CD4-positive, alpha-beta T cell (primary cell): Measurements from ENCODE around the gene SORCS2. TPM values are rescaled to one million over a fixed set of nuclear protein-coding genes. Genes with fewer than 3 reads are reported as not detected.

Experiments
- ATAC-seq: fragments of 200-7000 bp; cut with Tn5 transposase; one replicate; pipeline ENCODE4 v1.10.0; 2022; ENCODE audit warnings: mild to moderate bottlenecking; ENCODE audit not compliant: poor library complexity
- CTCF ChIA-PET: fragments of 350-600 bp; sonication (Branson Sonifier 250); formaldehyde crosslinking; loops from one replicate; lab custom pipeline; 2021; ENCODE audit warnings: antibody characterized with exemption, inconsistent platforms; lab: Charles Lee
- POLR2A ChIA-PET: fragments of 350-600 bp; sonication (Branson Sonifier 250); formaldehyde crosslinking; loops from one replicate; lab custom pipeline; 2021; ENCODE audit warnings: antibody characterized with exemption, inconsistent platforms; lab: Charles Lee
- DNase-seq, 14 experiments: peaks; one replicate each; pipeline ENCODE4 v3.0.0-alpha.2; 2013 to 2020; ENCODE audit warnings: mixed read lengths in 2 of 14
- H3K27ac ChIP-seq, 2 donors: one replicate each; pipeline versions ENCODE4 v1.5.1 to v1.7.0; 2013; ENCODE audit warnings: low read length in 2 of 2, low read depth in 1 of 2, mild to moderate bottlenecking in 1 of 2
- H3K27me3 ChIP-seq, 2 experiments: 1 replicate in 1 of 2; 2 replicates in 1 of 2; pipeline versions ENCODE4 v1.6.1 to v1.7.0; 2013; ENCODE audit warnings: low read length in 2 of 2, control low read depth in 1 of 2, mild to moderate bottlenecking in 1 of 2, moderate library complexity in 1 of 2; ENCODE audit not compliant: insufficient read depth in 2 of 2, control insufficient read depth in 1 of 2
- H3K36me3 ChIP-seq: one replicate; pipeline ENCODE4 v1.6.1; 2013; ENCODE audit warnings: low read length, control low read depth; ENCODE audit not compliant: insufficient read depth
- H3K4me1 ChIP-seq: one replicate; pipeline ENCODE4 v1.6.1; 2013; ENCODE audit warnings: low read length, control low read depth; ENCODE audit not compliant: insufficient read depth
- H3K4me3 ChIP-seq: one replicate; pipeline ENCODE4 v1.5.1; 2013; ENCODE audit warnings: mild to moderate bottlenecking, low read length, moderate library complexity
- H3K9me3 ChIP-seq, 2 experiments: 1 replicate in 1 of 2; 2 replicates in 1 of 2; pipeline versions ENCODE4 v1.6.1 to v1.7.0; 2013; ENCODE audit warnings: low read length in 2 of 2, mild to moderate bottlenecking in 2 of 2, control low read depth in 1 of 2, moderate library complexity in 1 of 2; ENCODE audit not compliant: control insufficient read depth in 1 of 2, insufficient read depth in 1 of 2
- H3K27ac Mint-ChIP-seq: one replicate; pipeline ENCODE4 v1.8.0; 2020; ENCODE audit warnings: mixed read lengths
- H3K27me3 Mint-ChIP-seq: one replicate; pipeline ENCODE4 v1.8.0; 2021; ENCODE audit warnings: mixed read lengths
- H3K36me3 Mint-ChIP-seq: one replicate; pipeline ENCODE4 v1.8.0; 2021; ENCODE audit warnings: low read depth, mixed read lengths
- H3K4me1 Mint-ChIP-seq: one replicate; pipeline ENCODE4 v1.8.0; 2021; ENCODE audit warnings: low read depth, mixed read lengths
- H3K4me3 Mint-ChIP-seq: one replicate; pipeline ENCODE4 v1.8.0; 2020; ENCODE audit warnings: mild to moderate bottlenecking, mixed read lengths
- H3K9me3 Mint-ChIP-seq: one replicate; pipeline ENCODE4 v1.8.0; 2020; ENCODE audit warnings: mixed read lengths
- CTCF ChIP-seq: fragments of 200-600 bp; IDR thresholded peaks from one replicate; pipeline ENCODE4 v1.8.0; 2022; ENCODE audit warnings: antibody characterized with exemption, mild to moderate bottlenecking
- intact Hi-C, 2 experiments: fragments of 100-400 bp; cut with DNase I in 1 of 2; cut with micrococcal nuclease in 1 of 2; formaldehyde crosslinking; loops; one replicate each; pipeline versions ENCODE4 v1.15.1 to v1.9.0; 2023 to 2025; cut with DNase I, micrococcal nuclease
- total RNA-seq, 174 experiments: library from RNA in 2 of 174; stranded (reverse) in 2 of 174; gene quantifications; one replicate each; pipeline ENCODE4 v1.2.3 and lab custom pipeline; 2021 to 2026

Gene SORCS2
- total RNA-seq, 2 experiments from 2014 or later: not detected

DNA sequence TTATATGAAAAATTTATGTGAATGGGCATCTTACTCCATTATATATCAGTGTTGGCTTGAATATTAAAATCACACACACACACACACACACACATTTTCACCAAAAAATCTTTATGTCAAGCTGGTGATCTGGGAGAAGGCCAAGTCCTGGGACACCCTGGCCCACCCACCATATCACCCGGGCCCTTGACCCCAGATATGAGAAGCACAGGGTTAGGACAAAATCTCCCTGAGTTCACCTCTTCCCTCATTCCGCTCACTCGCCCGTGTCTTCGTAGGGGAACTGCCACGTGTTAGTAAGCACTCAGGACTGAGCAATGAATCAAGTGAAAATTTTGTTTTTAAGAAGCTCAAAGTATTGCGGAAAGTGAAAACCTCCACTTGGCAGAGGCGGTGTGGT, 346.2 kb downstream of the SORCS2 start:
- Mint-ChIP-seq H3K9me3 (peaks cover 3% of the 10 kb centered on the region), H3K27ac (no peak overlapping the region), H3K4me1 (no peaks in the 10 kb centered on the region), H3K36me3 (no peaks in the 10 kb centered on the region), H3K27me3 (peaks cover 3% of the 10 kb centered on the region), H3K4me3 (no peak overlapping the region)
- ChIA-PET POLR2A (no interaction called here), CTCF (no interaction called here)
- Histone ChIP-seq H3K9me3 (peaks cover 0 to 52% of the 10 kb centered on the region in 2 experiments), H3K4me1 (peaks cover 6% of the 10 kb centered on the region), H3K36me3 (no peaks in the 10 kb centered on the region), H3K27me3 (no peaks in the 10 kb centered on the region), H3K4me3 (no peak overlapping the region), H3K27ac (no peak overlapping the region)
- intact Hi-C loops: no loop called here
- DNase-seq: no peak
- no peak for TF ChIP-seq CTCF
- ATAC-seq: no peak

GRCh38 chr4:7539186-7539585, 346.8 kb downstream of the SORCS2 start:
- intact Hi-C loops: no loop called here
- POLR2A ChIA-PET: no interaction called here
- H3K27me3 ChIP-seq: no peaks in the 10 kb centered on the region
- no peaks in the 10 kb centered on the region for H3K4me1 Mint-ChIP-seq
- ATAC-seq (no peak), DNase-seq (no peak)
- H3K36me3 ChIP-seq: no peaks in the 10 kb centered on the region
- H3K27ac Mint-ChIP-seq: no peak overlapping the region
- H3K4me1 ChIP-seq: peaks cover 6% of the 10 kb centered on the region
- H3K36me3 Mint-ChIP-seq: no peaks in the 10 kb centered on the region
- H3K4me3 ChIP-seq: no peak overlapping the region
- H3K4me3 Mint-ChIP-seq: no peak overlapping the region
- no peak for TF ChIP-seq CTCF
- peak overlapping the region in 1 of 2 donors; percentile 40 for H3K27ac ChIP-seq
- no peaks in the 10 kb centered on the region for H3K27me3 Mint-ChIP-seq
- CTCF ChIA-PET: no interaction called here
- H3K9me3 Mint-ChIP-seq: peaks cover 6% of the 10 kb centered on the region
- H3K9me3 ChIP-seq: peaks cover 0 to 52% of the 10 kb centered on the region in 2 experiments

DNA sequence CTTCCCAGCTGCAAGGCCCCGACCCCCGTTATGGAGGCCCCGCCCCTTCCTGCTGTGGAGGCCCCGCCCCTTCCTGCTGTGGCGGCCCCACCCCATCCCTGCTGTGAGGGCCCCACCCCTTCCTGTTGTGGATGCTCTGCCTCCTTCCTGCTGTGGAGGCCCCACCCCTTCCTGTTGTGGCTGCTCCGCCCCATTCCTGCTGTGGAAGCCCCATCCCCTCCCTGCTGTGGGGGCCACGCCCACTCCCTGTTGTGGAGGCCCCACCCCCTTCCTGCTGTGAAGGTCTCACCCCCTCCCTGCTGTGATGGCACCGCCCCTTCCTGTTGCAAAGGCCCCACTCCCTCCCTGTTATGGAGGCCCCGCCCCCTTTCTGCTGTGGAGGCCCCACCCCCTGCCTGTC, 347.3 kb downstream of the SORCS2 start:
- Mint-ChIP-seq H3K27me3 (no peaks in the 10 kb centered on the region), H3K27ac (no peak overlapping the region), H3K4me3 (no peak overlapping the region), H3K36me3 (no peaks in the 10 kb centered on the region), H3K9me3 (peaks cover 6% of the 10 kb centered on the region), H3K4me1 (no peaks in the 10 kb centered on the region)
- POLR2A ChIA-PET: no interaction called here
- Histone ChIP-seq H3K27ac (peak overlapping the region in 1 of 2 donors; percentile 40), H3K27me3 (no peaks in the 10 kb centered on the region), H3K4me1 (peaks cover 6% of the 10 kb centered on the region), H3K36me3 (no peaks in the 10 kb centered on the region), H3K4me3 (no peak overlapping the region), H3K9me3 (peaks cover 0 to 48% of the 10 kb centered on the region in 2 experiments)
- intact Hi-C loops: no loop called here
- DNase-seq (peak in 13 of 14 experiments; percentile 6 to 80 (median 41)), ATAC-seq (peak; percentile 89)
- CTCF ChIA-PET: no interaction called here
- no peak for TF ChIP-seq CTCF
